ENCODE measurements around the gene TBC1D10B. TPM values are rescaled to one million over a fixed set of nuclear protein-coding genes. Genes with fewer than 3 reads are reported as not detected.
A peak's percentile ranks its signal among the peaks of the same experiment; 100 is the strongest.
"Not testable (repeated sequence)": the region's sequence is repeated elsewhere in the genome, so short reads cannot be mapped to it uniquely, and the experiment has no call there.

Gene TBC1D10B
- total RNA-seq, 1 donor from 2014 or later, result 42.1 TPM

GRCh38 chr16:30397776-30398660 is 27.7 kb upstream of the TBC1D10B start:
- DNase-seq (ENCODE audit: low spot score), result no peak

- DNase-seq (ENCODE audit: low spot score), result no peak
Observed at GRCh38 chr16:30397056-30397455, 26.8 kb upstream of the TBC1D10B start.

- not testable (repeated sequence) for DNase-seq (ENCODE audit: low spot score)
Observed at GRCh38 chr16:30396627-30397026, 26.3 kb upstream of the TBC1D10B start.

- no peak for DNase-seq (ENCODE audit: low spot score)
Observed at GRCh38 chr16:30395992-30396585, 25.8 kb upstream of the TBC1D10B start.

GRCh38 chr16:30395155-30395991 is 25.1 kb upstream of the TBC1D10B start, which contains the start of gene ZNF48:
TSS of gene ZNF48 (plus strand) at chr16:30395420. CDS start at chr16:30395795, 375 bp downstream.
- peak; percentile 93 for DNase-seq (ENCODE audit: low spot score)

- no peak for DNase-seq (ENCODE audit: low spot score)
Observed at GRCh38 chr16:30394592-30395154, 24.4 kb upstream of the TBC1D10B start.

- no peak for DNase-seq (ENCODE audit: low spot score)
Observed at GRCh38 chr16:30383521-30383920, 13.2 kb upstream of the TBC1D10B start.

- DNase-seq (ENCODE audit: low spot score), result no peak
Observed at GRCh38 chr16:30382111-30382881, 12.0 kb upstream of the TBC1D10B start, which contains the start of gene SEPTIN1. TSS of gene SEPTIN1 (minus strand) at chr16:30382561. CDS start at chr16:30382542, 19 bp downstream.

GRCh38 chr16:30381291-30382041 is 11.2 kb upstream of the TBC1D10B start:
- DNase-seq (ENCODE audit: low spot score), result no peak

- DNase-seq (ENCODE audit: low spot score), result no peak
Observed at GRCh38 chr16:30380803-30381208, 10.5 kb upstream of the TBC1D10B start.

GRCh38 chr16:30380072-30380802 is 9.9 kb upstream of the TBC1D10B start:
- no peak for DNase-seq (ENCODE audit: low spot score)

GRCh38 chr16:30379158-30379783 is 9.0 kb upstream of the TBC1D10B start:
- DNase-seq (ENCODE audit: low spot score), result no peak

GRCh38 chr16:30378236-30379157 is 8.2 kb upstream of the TBC1D10B start:
- peak; percentile 100 for DNase-seq (ENCODE audit: low spot score)

- peak; percentile 96 for DNase-seq (ENCODE audit: low spot score)
Observed at GRCh38 chr16:30377812-30378235, 7.5 kb upstream of the TBC1D10B start.

- DNase-seq (ENCODE audit: low spot score), result no peak
Observed at GRCh38 chr16:30377050-30377811, 6.9 kb upstream of the TBC1D10B start.

- DNase-seq (ENCODE audit: low spot score), result no peak
Observed at GRCh38 chr16:30376461-30376902, 6.2 kb upstream of the TBC1D10B start.

Measured in mesenteric fat pad (tissue), 1 donor.